H1 (cell line): ENCODE data around the gene LTBP3. TPM values are rescaled to one million over a fixed set of nuclear protein-coding genes. Genes with fewer than 3 reads are reported as not detected.

ENCODE experiments used
- CTCF ChIA-PET: fragments of 300-600 bp; sonication (Branson Sonifier 250); formaldehyde crosslinking; loops from one replicate; lab custom pipeline; 2021; ENCODE audit not compliant: partially characterized antibody; lab: Charles Lee
- POLR2A ChIA-PET: fragments of 300-600 bp; sonication (Branson Sonifier 250); formaldehyde crosslinking; loops from one replicate; lab custom pipeline; 2021; ENCODE audit warnings: inconsistent platforms; ENCODE audit not compliant: partially characterized antibody; lab: Charles Lee
- DNase-seq, 2 experiments: peaks; one replicate each; pipeline versions ENCODE4 v3.0.0 to v3.0.0-alpha.2; 2010 to 2022; ENCODE audit warnings: low spot score in 2 of 2, low read depth in 1 of 2, mixed read lengths in 1 of 2
- FAIRE-seq: peaks from 2 replicates; lab custom pipeline; 2011; peaks lifted over from hg19 to GRCh38; lab: Jason Lieb, UNC
- H2AFZ ChIP-seq: 2 replicates; pipeline ENCODE4 v1.8.1; 2012; ENCODE audit warnings: low read length, inconsistent platforms
- H2AK5ac ChIP-seq: 2 replicates; pipeline ENCODE4 v1.6.1; 2013; ENCODE audit warnings: low read depth, low read length
- H2BK120ac ChIP-seq: replicated peaks from 2 replicates; pipeline ENCODE3; 2013; ENCODE audit warnings: low read depth, low read length, inconsistent platforms
- H2BK12ac ChIP-seq: 2 replicates; pipeline ENCODE4 v1.6.1; 2013; ENCODE audit warnings: low read depth, low read length
- H2BK15ac ChIP-seq: 2 replicates; pipeline ENCODE4 v1.6.1; 2013; ENCODE audit warnings: low read length
- H2BK20ac ChIP-seq: 2 replicates; pipeline ENCODE4 v1.6.1; 2013; ENCODE audit warnings: low read length
- H2BK5ac ChIP-seq: 2 replicates; pipeline ENCODE4 v1.6.1; 2013; ENCODE audit warnings: low read depth, low read length
- H3K14ac ChIP-seq: 2 replicates; pipeline ENCODE4 v1.6.1; 2013; ENCODE audit warnings: inconsistent platforms; ENCODE audit not compliant: insufficient read length
- H3K18ac ChIP-seq: 2 replicates; pipeline ENCODE4 v1.6.1; 2013; ENCODE audit warnings: low read length; ENCODE audit errors: extremely low read depth
- H3K23ac ChIP-seq: 2 replicates; pipeline ENCODE4 v1.6.1; 2013; ENCODE audit warnings: inconsistent platforms; ENCODE audit not compliant: insufficient read length
- H3K23me2 ChIP-seq: 2 replicates; pipeline ENCODE4 v1.6.1; 2013; ENCODE audit warnings: low read depth, low read length
- H3K27ac ChIP-seq: 2 replicates; pipeline ENCODE4 v1.6.1; 2011; ENCODE audit warnings: low read depth, low read length, inconsistent platforms
- H3K27me3 ChIP-seq, 4 experiments: replicated peaks in 1 of 4; 1 replicate in 1 of 4; 2 replicates in 3 of 4; pipeline versions ENCODE4 v1.6.1 to v1.8.1; 2011 to 2013; ENCODE audit warnings: low read length in 3 of 4, mild to moderate bottlenecking in 3 of 4, inconsistent platforms in 2 of 4, mixed read lengths in 2 of 4, moderate library complexity in 1 of 4; ENCODE audit not compliant: control insufficient read depth in 3 of 4, insufficient read depth in 3 of 4; ENCODE audit errors: extremely low read depth in 1 of 4
- H3K36me3 ChIP-seq, 4 experiments: 2 replicates each; pipeline versions ENCODE4 v1.6.1 to v1.8.1; 2011 to 2013; ENCODE audit warnings: mild to moderate bottlenecking in 4 of 4, low read length in 3 of 4, moderate library complexity in 2 of 4, control low read depth in 1 of 4, inconsistent platforms in 1 of 4; ENCODE audit not compliant: insufficient read depth in 4 of 4, control insufficient read depth in 2 of 4
- H3K4ac ChIP-seq: replicated peaks from 2 replicates; pipeline ENCODE3; 2013; ENCODE audit warnings: low read length, low read depth, mixed read lengths, inconsistent platforms; ENCODE audit not compliant: insufficient read length
- H3K4me1 ChIP-seq, 4 experiments: replicated peaks in 1 of 4; 1 replicate in 1 of 4; 2 replicates in 3 of 4; pipeline versions ENCODE4 v1.6.1 to v1.8.1; 2011 to 2013; ENCODE audit warnings: low read length in 3 of 4, inconsistent platforms in 2 of 4, mixed read lengths in 1 of 4; ENCODE audit not compliant: insufficient read depth in 4 of 4, control insufficient read depth in 3 of 4
- H3K4me2 ChIP-seq, 2 experiments: 2 replicates each; pipeline versions ENCODE4 v1.6.1 to v1.8.1; 2011 to 2013; ENCODE audit warnings: low read depth in 2 of 2, low read length in 2 of 2, control low read depth in 1 of 2, inconsistent platforms in 1 of 2, mild to moderate bottlenecking in 1 of 2; ENCODE audit not compliant: insufficient read depth in 1 of 2
- H3K4me3 ChIP-seq, 4 experiments: fragments of 200-600, 300-600 bp in 1 of 4; sonication (generic), shearing (Covaris generic), sonication (Bioruptor Twin) in 1 of 4; 2 replicates each; pipeline versions ENCODE4 v1.5.1 to v1.8.1; 2011 to 2016; ENCODE audit warnings: low read length in 4 of 4, low read depth in 3 of 4, control low read depth in 2 of 4, inconsistent platforms in 2 of 4, mild to moderate bottlenecking in 2 of 4, mixed read lengths in 1 of 4, moderate library complexity in 1 of 4; ENCODE audit not compliant: insufficient read depth in 2 of 4; ENCODE audit errors: extremely low read depth in 1 of 4
- H3K56ac ChIP-seq: replicated peaks from 2 replicates; pipeline ENCODE3; 2013; ENCODE audit warnings: low read depth, mild to moderate bottlenecking, mixed read lengths, low read length, inconsistent platforms; ENCODE audit not compliant: insufficient read length
- H3K79me1 ChIP-seq: 2 replicates; pipeline ENCODE4 v1.6.1; 2013; ENCODE audit warnings: low read depth, low read length, control low read depth
- H3K79me2 ChIP-seq, 2 experiments: 2 replicates each; pipeline versions ENCODE4 v1.6.1 to v1.8.1; 2012 to 2013; ENCODE audit warnings: low read length in 2 of 2, mild to moderate bottlenecking in 2 of 2, inconsistent platforms in 1 of 2; ENCODE audit not compliant: insufficient read depth in 2 of 2, control insufficient read depth in 1 of 2
- H3K9ac ChIP-seq, 4 experiments: replicated peaks in 1 of 4; 1 replicate in 1 of 4; 2 replicates in 3 of 4; pipeline versions ENCODE4 v1.6.1 to v1.8.1; 2011 to 2013; ENCODE audit warnings: low read depth in 3 of 4, low read length in 3 of 4, control low read depth in 2 of 4, mild to moderate bottlenecking in 2 of 4, moderate library complexity in 2 of 4, inconsistent platforms in 1 of 4; ENCODE audit errors: extremely low read depth in 1 of 4
- H3K9me3 ChIP-seq, 2 experiments: 2 replicates each; pipeline versions ENCODE4 v1.6.1 to v1.8.1; 2012 to 2013; ENCODE audit warnings: mild to moderate bottlenecking in 2 of 2, moderate library complexity in 2 of 2, control low read depth in 1 of 2, inconsistent platforms in 1 of 2, low read depth in 1 of 2, low read length in 1 of 2, mixed read lengths in 1 of 2; ENCODE audit not compliant: insufficient read depth in 2 of 2
- H4K20me1 ChIP-seq, 2 experiments: replicated peaks in 1 of 2; 2 replicates each; pipeline versions ENCODE3 to v1.8.1; 2011 to 2013; ENCODE audit warnings: inconsistent platforms in 2 of 2, low read length in 2 of 2, mild to moderate bottlenecking in 1 of 2; ENCODE audit not compliant: insufficient read depth in 2 of 2, control insufficient read depth in 1 of 2
- H4K5ac ChIP-seq: 2 replicates; pipeline ENCODE4 v1.6.1; 2013; ENCODE audit warnings: low read length, low read depth, mixed read lengths, inconsistent platforms; ENCODE audit not compliant: insufficient read length
- H4K8ac ChIP-seq: 2 replicates; pipeline ENCODE4 v1.8.0; 2013; ENCODE audit warnings: mild to moderate bottlenecking, moderate library complexity, low read length, inconsistent platforms; ENCODE audit not compliant: insufficient read depth; ENCODE audit errors: extremely low read depth
- H4K91ac ChIP-seq: replicated peaks from 2 replicates; pipeline ENCODE3; 2013; ENCODE audit warnings: low read length, mixed read lengths, inconsistent platforms; ENCODE audit not compliant: insufficient read length
- CEBPB ChIP-seq: IDR thresholded peaks from 2 replicates; pipeline ENCODE4 v1.6.1; 2012; ENCODE audit warnings: low read depth, low read length
- CREB1 ChIP-seq: IDR thresholded peaks from 2 replicates; pipeline ENCODE4 v1.6.1; 2012; ENCODE audit warnings: inconsistent platforms
- CTBP2 ChIP-seq: IDR thresholded peaks from 2 replicates; pipeline ENCODE4 v1.7.0; 2011; ENCODE audit warnings: borderline replicate concordance, mild to moderate bottlenecking, moderate library complexity, mixed read lengths, low read length; ENCODE audit not compliant: insufficient read depth, insufficient read length
- CTCF ChIP-seq, 3 experiments: IDR thresholded peaks; 1 replicate in 2 of 3; 2 replicates in 1 of 3; pipeline versions ENCODE4 v1.5.1 to v1.6.1; 2011; ENCODE audit warnings: low read length in 3 of 3, mild to moderate bottlenecking in 3 of 3, inconsistent platforms in 2 of 3, low read depth in 1 of 3, moderate library complexity in 1 of 3; ENCODE audit not compliant: insufficient read depth in 1 of 3; ENCODE audit errors: control extremely low read depth in 1 of 3
- FOSL1 ChIP-seq: IDR thresholded peaks from 2 replicates; pipeline ENCODE4 v1.6.1; 2011; ENCODE audit warnings: mild to moderate bottlenecking, low read depth, low read length, moderate library complexity; ENCODE audit not compliant: insufficient read depth
- HDAC2 ChIP-seq, 2 experiments: fragments of 300-600 bp in 1 of 2; sonication (generic) in 1 of 2; IDR thresholded peaks; 2 replicates each; pipeline ENCODE4 v1.6.1; 2011 to 2012; ENCODE audit warnings: low read depth in 2 of 2, low read length in 2 of 2, mild to moderate bottlenecking in 2 of 2, moderate library complexity in 2 of 2, borderline replicate concordance in 1 of 2, inconsistent platforms in 1 of 2
- RAD21 ChIP-seq, 2 experiments: IDR thresholded peaks in 1 of 2; conservative IDR thresholded peaks in 1 of 2; 2 replicates each; pipeline ENCODE4 v1.6.1; 2011; ENCODE audit warnings: low read depth in 2 of 2, low read length in 2 of 2, improper control_type of control experiment in 1 of 2, inconsistent platforms in 1 of 2, mild to moderate bottlenecking in 1 of 2, moderate library complexity in 1 of 2
- WGBS, 2 experiments: shearing (Covaris generic) in 1 of 2; methylation state at CpG; one replicate each; pipeline versions ENCODE4 v1.1.6 to v1.1.7; 2013 to 2015; ENCODE audit warnings: low lambda C conversion rate in 2 of 2, mixed read lengths in 2 of 2, inconsistent platforms in 1 of 2, low coverage in 1 of 2, missing lambda C conversion rate in 1 of 2; ENCODE audit not compliant: insufficient replicate concordance in 2 of 2, insufficient coverage in 1 of 2, insufficient read length in 1 of 2; ENCODE audit errors: extremely low coverage in 1 of 2, missing lambda C conversion rate in 1 of 2; 5-methylcytosine and 5-hydroxymethylcytosine counted together
- polyA plus RNA-seq, 7 experiments: library from polyadenylated mRNA; depleted of rRNA in 3 of 7; stranded (reverse) in 5 of 7; unstranded in 2 of 7; fragments of >200 nt in 5 of 7; fragments of 200-250 nt in 2 of 7; gene quantifications; 1 replicate in 5 of 7; 2 replicates in 1 of 7; 4 replicates in 1 of 7; pipeline versions ENCODE4 v1.2.1 to v1.2.3, GENCODE V29; 2011 to 2013; ENCODE audit warnings: missing spikeins in 2 of 7, mixed read lengths in 2 of 7
- total RNA-seq: library from RNA; stranded (reverse); fragmentation: NEBNext Ultra II Directional; extraction: Animal tissue kit (Norgen Biotek cat#: 25700); gene quantifications from 2 replicates; pipeline ENCODE4 v1.2.1, GENCODE V29; 2021

Gene LTBP3
- total and polyA plus RNA-seq, 2 of the 8 experiments (the other 6 are each of a cell fraction or from before 2014, with no cell fraction given) = 12.8 to 17.8 TPM

- Histone ChIP-seq H3K36me3 (no peaks in the 10 kb centered on the region), H4K8ac (peak overlapping the region; percentile 59; the same call in 1 of the 2 replicates), H3K27me3 (peaks cover 27 to 57% (median 50%) of the 10 kb centered on the region in 4 experiments), H4K20me1 (peaks cover 0 to 2% of the 10 kb centered on the region in 2 experiments), H3K9me3 (no peaks in the 10 kb centered on the region), H3K56ac (no peak overlapping the region), H3K14ac (no peak overlapping the region), H2BK20ac (peak overlapping the region; percentile 86; the same call in 1 of the 2 replicates), H3K79me2 (no peaks in the 10 kb centered on the region), H3K79me1 (no peaks in the 10 kb centered on the region), H2BK15ac (0 out of 2 replicates have a peak overlapping the region, but pooled peaks have one; percentile 61), H4K5ac (no peak overlapping the region), H2AFZ (no peak overlapping the region), H2AK5ac (no peak overlapping the region), H3K4me1 (peaks cover 3 to 31% (median 13%) of the 10 kb centered on the region in 4 experiments), H3K27ac (no peak overlapping the region), H2BK120ac (no peak overlapping the region), H4K91ac (peak overlapping the region; percentile 65), H3K4ac (no peak overlapping the region), H3K4me2 (peak overlapping the region in 1 of 2 experiments; percentile 18; a peak in 1 of 4 replicates), H3K4me3 (no peak overlapping the region), H3K23ac (no peak overlapping the region), H3K18ac (no peak overlapping the region), H3K9ac (no peak overlapping the region), H2BK5ac (no peak overlapping the region), H2BK12ac (peak overlapping the region; percentile 85; the same call in 1 of the 2 replicates), H3K23me2 (peaks cover 12% of the 10 kb centered on the region; the same call in 1 of the 2 replicates)
- ChIA-PET POLR2A (interaction anchor here (0.6 to 5.3 kb wide), 12 partner anchors 12 to 101 kb away, joined by 3 to 25 read pairs (median 4); partner anchors contain the start of genes EHBP1L1, FAM89B, MALAT1 and MAP3K11), CTCF (interaction anchor here (0.6 to 14.5 kb wide), 23 partner anchors 10 to 446 kb away, joined by 3 to 227 read pairs (median 4); partner anchors contain the start of genes EHBP1L1, FAM89B, PCNX3 and ZNRD2)
- no peak for FAIRE-seq
- DNase-seq = no peak
- 72% methylated on average over 11 of the region's 13 CpGs; no CpG with 5 or more reads in 1 of the 2 experiments for WGBS, 2 experiments
- TF ChIP-seq FOSL1 = no peak
- TF ChIP-seq HDAC2 (IDR thresholded peaks at IDR 0.05; ENCODE audit: borderline replicate concordance in 1 of 2, low read depth in 2 of 2, low read length in 2 of 2) = no peak
- TF ChIP-seq RAD21 (IDR thresholded peaks at IDR 0.05 in 1 of 2, conservative IDR thresholded peaks at IDR 0.05 in 1 of 2; ENCODE audit: low read depth in 2 of 2, low read length in 2 of 2) = peak; percentile 58 to 71
- TF ChIP-seq CREB1 = peak; percentile 11; the same call in 1 of the 2 replicates
- TF ChIP-seq CTBP2 = no peak
- TF ChIP-seq CTCF (IDR thresholded peaks at IDR 0.05; ENCODE audit: control extremely low read depth in 1 of 3, insufficient read depth in 1 of 3, low read depth in 1 of 3, low read length in 3 of 3) = peak in 2 of 3 experiments; percentile 75 to 93; a peak in 3 of 4 replicates
- no peak for TF ChIP-seq CEBPB
These were observed 30.3 kb upstream of the LTBP3 start for GRCh38 chr11:65588199-65589054.
